Measurements from ENCODE around the gene PRKN. TPM values are rescaled to one million over a fixed set of nuclear protein-coding genes. Genes with fewer than 3 reads are reported as not detected.

Gene PRKN
- total RNA-seq, 1 experiment from 2014 or later = 2.0 TPM

DNA sequence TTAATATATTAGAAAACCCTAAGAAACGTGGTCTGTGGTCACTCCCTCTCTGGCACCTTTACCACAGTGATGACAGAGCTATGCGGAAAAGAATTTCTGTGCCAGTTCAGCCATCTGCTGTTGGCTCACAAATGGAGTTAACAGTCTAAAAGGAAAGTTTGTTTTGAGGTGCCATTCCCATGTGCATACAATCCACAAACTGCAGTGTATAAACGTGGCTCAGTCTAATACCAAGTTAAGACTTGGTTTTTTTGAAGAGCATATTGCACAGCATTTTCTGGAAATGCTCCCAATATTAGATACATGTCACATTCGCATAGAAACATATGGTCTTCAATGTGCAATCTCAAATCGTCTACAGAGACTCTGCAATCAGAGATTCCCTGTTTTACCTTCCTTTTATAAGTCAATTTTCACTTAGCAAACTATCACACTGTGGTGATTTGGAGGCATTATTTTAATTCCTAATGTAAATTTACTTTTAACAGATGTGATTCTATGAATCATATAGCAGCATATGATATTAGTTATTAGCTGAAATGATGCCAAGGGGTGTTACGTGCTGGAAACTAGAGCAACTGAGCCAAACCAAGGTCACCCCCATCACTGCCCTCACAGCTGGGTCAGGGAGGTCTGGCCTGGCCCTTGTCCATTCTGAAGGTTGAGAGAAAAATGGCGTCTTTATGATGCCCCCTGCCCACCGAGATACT, 383.5 kb downstream of the PRKN start:
- no peaks in the 10 kb centered on the region for H3K9me3 ChIP-seq (ENCODE audit: control insufficient read depth, low read depth, low read length)
- no CpG with 5 or more reads among the region's 8 CpGs for WGBS (ENCODE audit: extremely low coverage, insufficient read length, low lambda C conversion rate)
- H3K23me2 ChIP-seq (ENCODE audit: insufficient read length, low read depth, low read length, poor library complexity, severe bottlenecking) = no peaks in the 10 kb centered on the region
- H3K27me3 ChIP-seq (ENCODE audit: insufficient read depth, low read length) = no peaks in the 10 kb centered on the region
- Mint-ChIP-seq H3K36me3 (ENCODE audit: insufficient read depth in 1 of 3, low read depth in 3 of 3) (no peaks in the 10 kb centered on the region), H3K4me3 (no peak overlapping the region), H3K27ac (peak overlapping the region in 1 of 3 experiments; percentile 76; a peak in 1 of 7 replicates), H3K9me3 (peaks cover 4 to 6% of the 10 kb centered on the region in 2 experiments; a peak in 3 of 5 replicates), H3K27me3 (ENCODE audit: low read depth) (no peaks in the 10 kb centered on the region), H3K4me1 (peaks cover 12 to 16% of the 10 kb centered on the region in 2 experiments)
- H2BK5ac ChIP-seq (ENCODE audit: insufficient read length, low read length) = no peak overlapping the region
- no peak overlapping the region for H2BK12ac ChIP-seq (ENCODE audit: insufficient read length, low read depth, low read length)
- H3T11ph ChIP-seq (ENCODE audit: low read length) = no peak overlapping the region
- no peak overlapping the region for H3K4me2 ChIP-seq (ENCODE audit: insufficient read depth, insufficient read length, low read length)
- H3K79me1 ChIP-seq (ENCODE audit: insufficient read depth, low read depth, low read length, poor library complexity, severe bottlenecking) = no peaks in the 10 kb centered on the region
- TF ChIP-seq, protein P1, sequence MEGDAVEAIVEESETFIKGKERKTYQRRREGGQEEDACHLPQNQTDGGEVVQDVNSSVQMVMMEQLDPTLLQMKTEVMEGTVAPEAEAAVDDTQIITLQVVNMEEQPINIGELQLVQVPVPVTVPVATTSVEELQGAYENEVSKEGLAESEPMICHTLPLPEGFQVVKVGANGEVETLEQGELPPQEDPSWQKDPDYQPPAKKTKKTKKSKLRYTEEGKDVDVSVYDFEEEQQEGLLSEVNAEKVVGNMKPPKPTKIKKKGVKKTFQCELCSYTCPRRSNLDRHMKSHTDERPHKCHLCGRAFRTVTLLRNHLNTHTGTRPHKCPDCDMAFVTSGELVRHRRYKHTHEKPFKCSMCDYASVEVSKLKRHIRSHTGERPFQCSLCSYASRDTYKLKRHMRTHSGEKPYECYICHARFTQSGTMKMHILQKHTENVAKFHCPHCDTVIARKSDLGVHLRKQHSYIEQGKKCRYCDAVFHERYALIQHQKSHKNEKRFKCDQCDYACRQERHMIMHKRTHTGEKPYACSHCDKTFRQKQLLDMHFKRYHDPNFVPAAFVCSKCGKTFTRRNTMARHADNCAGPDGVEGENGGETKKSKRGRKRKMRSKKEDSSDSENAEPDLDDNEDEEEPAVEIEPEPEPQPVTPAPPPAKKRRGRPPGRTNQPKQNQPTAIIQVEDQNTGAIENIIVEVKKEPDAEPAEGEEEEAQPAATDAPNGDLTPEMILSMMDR (conservative IDR thresholded peaks at IDR 0.05) = no peak
- no peak overlapping the region for H4K5ac ChIP-seq (ENCODE audit: insufficient read length, low read depth, low read length)
- H2BK15ac ChIP-seq (ENCODE audit: low read depth, low read length) = no peak overlapping the region
- DNase-seq = no peak
- H3K56ac ChIP-seq (ENCODE audit: insufficient read length, low read depth, low read length) = no peak overlapping the region
- no peak overlapping the region for H3K14ac ChIP-seq (ENCODE audit: insufficient read depth, low read length)
- no peak overlapping the region for H2AK5ac ChIP-seq (ENCODE audit: insufficient read length, low read length)
- no peak overlapping the region for H2BK120ac ChIP-seq (ENCODE audit: low read depth, low read length, poor library complexity, severe bottlenecking)
- no peaks in the 10 kb centered on the region for H3K79me2 ChIP-seq (ENCODE audit: insufficient read depth, low read length)
- H3K18ac ChIP-seq (ENCODE audit: insufficient read length, low read depth, low read length) = no peak overlapping the region
- H4K91ac ChIP-seq (ENCODE audit: insufficient read length, low read depth, low read length) = no peak overlapping the region
- H3K27ac ChIP-seq (ENCODE audit: insufficient read length, low read depth, low read length) = no peak overlapping the region
- no peak overlapping the region for H3K23ac ChIP-seq (ENCODE audit: insufficient read length, low read depth, low read length)
- H2BK20ac ChIP-seq (ENCODE audit: low read depth, low read length, poor library complexity, severe bottlenecking) = no peak overlapping the region
- no peak overlapping the region for H3K9ac ChIP-seq (ENCODE audit: extremely low read depth, insufficient read length, low read length)
- H2AFZ ChIP-seq (ENCODE audit: low read length) = no peak overlapping the region
- no peak overlapping the region for H3K4ac ChIP-seq (ENCODE audit: low read depth, low read length)
- peaks cover 4% of the 10 kb centered on the region; the same call in 1 of the 2 replicates for H3K4me1 ChIP-seq (ENCODE audit: insufficient read depth, low read length)
- H4K8ac ChIP-seq (replicated peaks; ENCODE audit: insufficient read length, low read depth, low read length) = no peak overlapping the region
- no peaks in the 10 kb centered on the region for H4K20me1 ChIP-seq (ENCODE audit: control insufficient read depth, insufficient read depth, insufficient read length)
